Prostate gland (tissue), 2 donors: ENCODE data around the gene KRTAP19-4. TPM values are rescaled to one million over a fixed set of nuclear protein-coding genes. Genes with fewer than 3 reads are reported as not detected.

ENCODE experiments used
- DNase-seq: peaks from one replicate; pipeline ENCODE4 v3.0.0-alpha.2; 2019; ENCODE audit warnings: low spot score
- H3K27ac ChIP-seq, 2 donors: fragments of 200-600 bp; sonication (generic); 2 replicates each; pipeline ENCODE4 v1.5.1; 2017 to 2019
- H3K27me3 ChIP-seq: fragments of 200-600 bp; sonication (generic); replicated peaks from 2 replicates; pipeline ENCODE4 v1.5.1; 2019; ENCODE audit not compliant: insufficient read depth
- H3K36me3 ChIP-seq, 2 donors: fragments of 200-600 bp; sonication (generic); 1 replicate in 1 of 2; 2 replicates in 1 of 2; pipeline versions ENCODE4 v1.5.1 to v1.8.1; 2017 to 2019
- H3K4me1 ChIP-seq: fragments of 200-600 bp; sonication (generic); replicated peaks from 2 replicates; pipeline ENCODE4 v1.5.1; 2019
- H3K4me3 ChIP-seq, 2 donors: fragments of 200-600 bp; sonication (generic); 2 replicates each; pipeline ENCODE4 v1.5.1; 2017 to 2019
- H3K9me3 ChIP-seq: fragments of 200-600 bp; sonication (generic); 2 replicates; pipeline ENCODE4 v1.5.1; 2017
- POLR2A ChIP-seq: fragments of 450-650 bp; IDR thresholded peaks from one replicate; pipeline ENCODE4 v1.6.1; 2016; ENCODE audit warnings: antibody characterized with exemption, mild to moderate bottlenecking
- POLR2AphosphoS5 ChIP-seq: sonication (generic); formaldehyde crosslinking; IDR thresholded peaks from one replicate; pipeline ENCODE4 v1.6.1; 2017; ENCODE audit warnings: antibody characterized with exemption
- WGBS: methylation state at CpG from one replicate; pipeline ENCODE4 v1.1.5; 2018; 5-methylcytosine and 5-hydroxymethylcytosine counted together
- intact Hi-C: fragments of 100-400 bp; cut with DNase I; formaldehyde crosslinking; loops from one replicate; pipeline ENCODE4 v1.14.2; 2022
- small RNA-seq, 2 donors: library from RNA; depleted of rRNA; stranded (forward); fragments of <200 nt; gene quantifications; one replicate each; pipeline ENCODE3, GENCODE V24; 2016
- total RNA-seq, 2 donors: library from RNA; depleted of rRNA; stranded (reverse); fragments of >200 nt; gene quantifications; one replicate each; pipeline ENCODE4 v1.1.0, GENCODE V29; 2016
- TF ChIP-seq, protein P1 (sequence below), 4 experiments: fragments of 200-600 bp in 2 of 4; fragments of 450-650 bp in 2 of 4; sonication (generic) in 2 of 4; IDR thresholded peaks; 1 replicate in 3 of 4; 2 replicates in 1 of 4; pipeline ENCODE4 v1.5.1; 2016 to 2019; ENCODE audit warnings: antibody characterized with exemption in 4 of 4, mild to moderate bottlenecking in 2 of 4, moderate library complexity in 2 of 4

Gene KRTAP19-4
- total RNA-seq, 2 donors from 2014 or later = not detected

DNA sequence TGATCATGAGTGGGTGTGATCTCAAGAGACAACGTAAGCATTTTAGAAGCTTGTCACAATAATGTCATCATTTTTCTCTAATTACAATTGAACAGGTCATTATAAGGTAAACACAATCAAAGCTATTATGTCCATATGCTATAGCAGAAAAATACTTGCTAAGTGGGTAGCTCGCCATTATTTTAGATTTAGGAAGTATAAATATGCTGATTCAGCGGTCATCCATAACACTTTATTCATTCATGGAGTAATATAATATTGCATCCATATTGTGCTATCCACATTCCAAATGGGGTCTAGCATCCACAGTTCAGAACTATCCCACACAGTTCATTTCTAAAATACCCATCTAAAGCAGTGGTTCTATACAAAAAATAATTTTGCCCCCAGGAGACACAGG lies 48.5 kb downstream of the KRTAP19-4 start:
- no peaks in the 10 kb centered on the region for H3K9me3 ChIP-seq
- TF ChIP-seq POLR2AphosphoS5 = no peak
- TF ChIP-seq POLR2A = no peak
- TF ChIP-seq, protein P1, sequence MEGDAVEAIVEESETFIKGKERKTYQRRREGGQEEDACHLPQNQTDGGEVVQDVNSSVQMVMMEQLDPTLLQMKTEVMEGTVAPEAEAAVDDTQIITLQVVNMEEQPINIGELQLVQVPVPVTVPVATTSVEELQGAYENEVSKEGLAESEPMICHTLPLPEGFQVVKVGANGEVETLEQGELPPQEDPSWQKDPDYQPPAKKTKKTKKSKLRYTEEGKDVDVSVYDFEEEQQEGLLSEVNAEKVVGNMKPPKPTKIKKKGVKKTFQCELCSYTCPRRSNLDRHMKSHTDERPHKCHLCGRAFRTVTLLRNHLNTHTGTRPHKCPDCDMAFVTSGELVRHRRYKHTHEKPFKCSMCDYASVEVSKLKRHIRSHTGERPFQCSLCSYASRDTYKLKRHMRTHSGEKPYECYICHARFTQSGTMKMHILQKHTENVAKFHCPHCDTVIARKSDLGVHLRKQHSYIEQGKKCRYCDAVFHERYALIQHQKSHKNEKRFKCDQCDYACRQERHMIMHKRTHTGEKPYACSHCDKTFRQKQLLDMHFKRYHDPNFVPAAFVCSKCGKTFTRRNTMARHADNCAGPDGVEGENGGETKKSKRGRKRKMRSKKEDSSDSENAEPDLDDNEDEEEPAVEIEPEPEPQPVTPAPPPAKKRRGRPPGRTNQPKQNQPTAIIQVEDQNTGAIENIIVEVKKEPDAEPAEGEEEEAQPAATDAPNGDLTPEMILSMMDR (IDR thresholded peaks at IDR 0.05) = no peak
- intact Hi-C loops = no loop called here
- DNase-seq = no peak
- H3K27ac ChIP-seq = no peak overlapping the region
- no peaks in the 10 kb centered on the region for H3K27me3 ChIP-seq
- H3K36me3 ChIP-seq = no peaks in the 10 kb centered on the region
- 96% methylated on average over 3 of the region's 3 CpGs for WGBS
- no peak overlapping the region for H3K4me3 ChIP-seq
- no peaks in the 10 kb centered on the region for H3K4me1 ChIP-seq

DNA sequence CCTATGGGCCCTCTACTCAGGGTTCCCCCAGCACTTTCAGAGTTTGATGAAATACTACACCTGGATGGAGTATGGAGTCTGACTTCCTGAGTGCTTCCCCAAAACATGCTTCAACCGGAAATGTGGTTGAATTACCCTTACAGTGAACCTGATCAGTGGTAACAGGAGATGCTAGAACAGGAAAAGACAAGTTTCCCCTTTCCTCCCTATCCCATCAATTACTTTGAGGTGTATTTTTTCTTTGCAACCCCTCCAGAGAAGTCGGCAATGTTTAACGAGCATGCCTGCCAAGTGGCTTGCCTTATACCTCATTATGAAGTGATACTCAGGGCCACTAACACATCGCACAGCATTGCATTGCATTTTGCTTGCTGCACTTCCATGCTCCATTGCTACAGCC lies 49.9 kb downstream of the KRTAP19-4 start:
- no peak for TF ChIP-seq POLR2A
- TF ChIP-seq, protein P1 (IDR thresholded peaks at IDR 0.05) = no peak
- TF ChIP-seq POLR2AphosphoS5 = no peak
- WGBS = 26% methylated on average over 4 of the region's 4 CpGs
- intact Hi-C loops = no loop called here
- Histone ChIP-seq H3K4me3 (no peak overlapping the region), H3K27me3 (no peaks in the 10 kb centered on the region), H3K4me1 (no peaks in the 10 kb centered on the region), H3K27ac (no peak overlapping the region), H3K36me3 (no peaks in the 10 kb centered on the region), H3K9me3 (no peaks in the 10 kb centered on the region)
- DNase-seq = no peak

Small RNAs within 50 kb of the gene (small RNA-seq; reads per million reads assigned to genes)
- 0 reads per million in 2 donors for gene AP000567.1
- gene KRTAP19-10P = 0 reads per million in 2 donors
- gene KRTAP19-11P = 0 reads per million in 2 donors
- 0 reads per million in 2 donors for gene KRTAP19-9P

Other genes starting within 250 kb of the KRTAP19-4 start
- gene KRTAP24-1, start 214.2 kb downstream of the KRTAP19-4 start, total RNA-seq = not detected
- gene KRTAP25-1, start 207.7 kb downstream of the KRTAP19-4 start, total RNA-seq = not detected
- gene KRTAP26-1, start 176.8 kb downstream of the KRTAP19-4 start, total RNA-seq = not detected
- gene KRTAP27-1, start 159.5 kb downstream of the KRTAP19-4 start, total RNA-seq = not detected
- not detected for gene KRTAP23-1, start 148.6 kb downstream of the KRTAP19-4 start, total RNA-seq
- gene KRTAP13-2, start 124.9 kb downstream of the KRTAP19-4 start, total RNA-seq = not detected
- gene KRTAP13-1, start 101.1 kb downstream of the KRTAP19-4 start, total RNA-seq = not detected
- gene KRTAP13-3, start 71.2 kb downstream of the KRTAP19-4 start, total RNA-seq = not detected
- gene KRTAP13-4, start 66.9 kb downstream of the KRTAP19-4 start, total RNA-seq = not detected
- not detected for gene KRTAP15-1, start 56.9 kb downstream of the KRTAP19-4 start, total RNA-seq
- gene KRTAP19-1, start 16.8 kb downstream of the KRTAP19-4 start, total RNA-seq = not detected
- not detected for gene KRTAP19-2, start 9.7 kb downstream of the KRTAP19-4 start, total RNA-seq
- not detected for gene KRTAP19-3, start 5.2 kb downstream of the KRTAP19-4 start, total RNA-seq
- gene KRTAP19-5, start 5.0 kb upstream of the KRTAP19-4 start, total RNA-seq = not detected
- not detected for gene KRTAP19-6, start 44.7 kb upstream of the KRTAP19-4 start, total RNA-seq
- gene KRTAP19-7, start 64.1 kb upstream of the KRTAP19-4 start, total RNA-seq = not detected
- not detected for gene KRTAP22-2, start 93.2 kb upstream of the KRTAP19-4 start, total RNA-seq
- gene KRTAP6-3, start 95.3 kb upstream of the KRTAP19-4 start, total RNA-seq = not detected
- gene KRTAP6-2, start 101.7 kb upstream of the KRTAP19-4 start, total RNA-seq = not detected
- not detected for gene KRTAP22-1, start 103.9 kb upstream of the KRTAP19-4 start, total RNA-seq
- gene KRTAP6-1, start 116.8 kb upstream of the KRTAP19-4 start, total RNA-seq = not detected
- gene KRTAP20-1, start 119.3 kb upstream of the KRTAP19-4 start, total RNA-seq = not detected
- gene KRTAP20-4, start 123.5 kb upstream of the KRTAP19-4 start, total RNA-seq = not detected
- not detected for gene KRTAP20-2, start 138.0 kb upstream of the KRTAP19-4 start, total RNA-seq
- not detected for gene KRTAP20-3, start 145.7 kb upstream of the KRTAP19-4 start, total RNA-seq
- not detected for gene KRTAP21-3, start 221.6 kb upstream of the KRTAP19-4 start, total RNA-seq